Osteoblast (primary cell): ENCODE results near the gene ZNF652. TPM values are rescaled to one million over a fixed set of nuclear protein-coding genes. Genes with fewer than 3 reads are reported as not detected.

Source experiments
- DNase-seq: peaks from one replicate; pipeline ENCODE4 v3.0.0; 2011; ENCODE audit warnings: low spot score, mixed read lengths; ENCODE audit not compliant: insufficient read length; ENCODE audit errors: missing footprints
- H2AFZ ChIP-seq: 2 replicates; pipeline ENCODE4 v1.6.0; 2011; ENCODE audit warnings: mild to moderate bottlenecking, low read length
- H3K27ac ChIP-seq: 2 replicates; pipeline ENCODE4 v1.5.1; 2011; ENCODE audit warnings: mild to moderate bottlenecking, low read depth, low read length, moderate library complexity
- H3K27me3 ChIP-seq: 2 replicates; pipeline ENCODE4 v1.6.0; 2012; ENCODE audit warnings: mild to moderate bottlenecking, control low read depth, inconsistent platforms, low read length, moderate library complexity; ENCODE audit not compliant: insufficient read depth
- H3K36me3 ChIP-seq: 2 replicates; pipeline ENCODE4 v1.5.1; 2011; ENCODE audit warnings: mild to moderate bottlenecking, low read length, control low read depth, moderate library complexity; ENCODE audit not compliant: insufficient read depth
- H3K4me1 ChIP-seq: 2 replicates; pipeline ENCODE4 v1.5.1; 2011; ENCODE audit warnings: mild to moderate bottlenecking, low read length, control low read depth, moderate library complexity; ENCODE audit not compliant: insufficient read depth
- H3K4me2 ChIP-seq: 2 replicates; pipeline ENCODE4 v1.6.0; 2011; ENCODE audit warnings: mild to moderate bottlenecking, low read length; ENCODE audit not compliant: insufficient read depth
- H3K4me3 ChIP-seq: fragments of 200-600 bp; sonication (generic); 3 replicates; pipeline ENCODE4 v1.5.1; 2012; ENCODE audit warnings: mild to moderate bottlenecking, low read length, inconsistent platforms; ENCODE audit not compliant: insufficient read depth
- H3K79me2 ChIP-seq: 2 replicates; pipeline ENCODE4 v1.6.0; 2012; ENCODE audit warnings: mild to moderate bottlenecking, low read length, control low read depth, inconsistent platforms; ENCODE audit not compliant: insufficient read depth
- H3K9me3 ChIP-seq: 2 replicates; pipeline ENCODE4 v1.5.1; 2011; ENCODE audit warnings: low read depth, low read length, control low read depth
- H4K20me1 ChIP-seq: 2 replicates; pipeline ENCODE4 v1.6.0; 2012; ENCODE audit warnings: mild to moderate bottlenecking, low read length, control low read depth; ENCODE audit not compliant: insufficient read depth
- CTCF ChIP-seq: IDR thresholded peaks from 2 replicates; pipeline ENCODE4 v1.5.1; 2011; ENCODE audit warnings: mild to moderate bottlenecking, low read depth, low read length, moderate library complexity; ENCODE audit errors: extremely low read depth
- total RNA-seq: library from RNA; depleted of rRNA; stranded (reverse); fragments of >200 nt; gene quantifications from 2 replicates; pipeline ENCODE4 v1.2.3, GENCODE V29; 2012

ZNF652 gene
- total RNA-seq, 1 donor: 28.2 TPM

- H3K4me3 ChIP-seq: peak overlapping the region; percentile 95
- no peaks in the 10 kb centered on the region for H3K27me3 ChIP-seq
- DNase-seq: peak; percentile 89
- H3K4me1 ChIP-seq: peaks cover 34% of the 10 kb centered on the region
- TF ChIP-seq CTCF: no peak
- H3K4me2 ChIP-seq: peak overlapping the region; percentile 82
- H3K27ac ChIP-seq: peak overlapping the region; percentile 53
- no peaks in the 10 kb centered on the region for H3K9me3 ChIP-seq
- H2AFZ ChIP-seq: peak overlapping the region; percentile 75
- peaks cover 51% of the 10 kb centered on the region for H3K79me2 ChIP-seq
- H3K36me3 ChIP-seq: no peaks in the 10 kb centered on the region
- H4K20me1 ChIP-seq: peaks cover 42% of the 10 kb centered on the region
These were observed 735 bp downstream of the ZNF652 start for GRCh38 chr17:49361129-49361901.

DNA sequence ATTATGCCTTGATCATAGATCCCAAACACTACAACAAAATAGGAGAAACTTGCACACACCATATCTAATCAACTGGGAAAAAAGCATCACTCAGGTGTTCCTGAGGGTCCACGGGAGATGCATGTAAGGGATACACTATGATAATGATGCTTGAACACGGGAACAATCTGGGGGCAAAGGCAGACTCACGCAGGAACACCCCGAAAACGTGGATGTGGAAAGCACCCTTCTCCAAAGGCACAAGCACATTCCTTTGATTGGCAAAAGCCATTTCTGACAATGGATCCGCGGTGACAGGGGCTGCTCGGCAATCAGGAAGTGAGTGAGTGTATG is 1.3 kb downstream of the ZNF652 start:
- Histone ChIP-seq H3K79me2 (peaks cover 56% of the 10 kb centered on the region), H3K27me3 (no peaks in the 10 kb centered on the region), H2AFZ (peak overlapping the region; percentile 75), H3K36me3 (no peaks in the 10 kb centered on the region), H3K4me2 (peak overlapping the region; percentile 82), H3K4me1 (peaks cover 34% of the 10 kb centered on the region), H3K27ac (peak overlapping the region; percentile 53), H4K20me1 (peaks cover 43% of the 10 kb centered on the region), H3K9me3 (no peaks in the 10 kb centered on the region), H3K4me3 (peak overlapping the region; percentile 95)
- DNase-seq: no peak
- TF ChIP-seq CTCF: no peak

GRCh38 chr17:49359990-49360795 is 1.9 kb downstream of the ZNF652 start:
- Histone ChIP-seq H3K36me3 (no peaks in the 10 kb centered on the region), H3K4me1 (peaks cover 34% of the 10 kb centered on the region), H2AFZ (peak overlapping the region; percentile 75), H4K20me1 (peaks cover 44% of the 10 kb centered on the region), H3K9me3 (no peaks in the 10 kb centered on the region), H3K27me3 (no peaks in the 10 kb centered on the region), H3K4me2 (peak overlapping the region; percentile 82), H3K79me2 (peaks cover 60% of the 10 kb centered on the region), H3K4me3 (peak overlapping the region; percentile 95), H3K27ac (peak overlapping the region; percentile 53)
- no peak for TF ChIP-seq CTCF
- DNase-seq: peak; percentile 46
